AG08395 (cell line): Measurements from ENCODE around the gene KRTAP5-1.
"Not testable (repeated sequence)": the region's sequence is repeated elsewhere in the genome, so short reads cannot be mapped to it uniquely, and the experiment has no call there.

Experiments used
- DNase-seq: peaks from one replicate; pipeline ENCODE4 v3.0.0; 2012; ENCODE audit warnings: mixed read lengths, low spot score

Gene KRTAP5-1, protein sequence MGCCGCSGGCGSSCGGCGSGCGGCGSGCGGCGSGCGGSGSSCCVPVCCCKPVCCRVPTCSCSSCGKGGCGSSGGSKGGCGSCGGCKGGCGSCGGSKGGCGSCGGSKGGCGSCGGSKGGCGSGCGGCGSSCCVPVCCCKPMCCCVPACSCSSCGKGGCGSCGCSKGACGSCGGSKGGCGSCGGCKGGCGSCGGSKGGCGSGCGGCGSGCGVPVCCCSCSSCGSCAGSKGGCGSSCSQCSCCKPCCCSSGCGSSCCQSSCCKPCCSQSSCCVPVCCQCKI

DNA sequence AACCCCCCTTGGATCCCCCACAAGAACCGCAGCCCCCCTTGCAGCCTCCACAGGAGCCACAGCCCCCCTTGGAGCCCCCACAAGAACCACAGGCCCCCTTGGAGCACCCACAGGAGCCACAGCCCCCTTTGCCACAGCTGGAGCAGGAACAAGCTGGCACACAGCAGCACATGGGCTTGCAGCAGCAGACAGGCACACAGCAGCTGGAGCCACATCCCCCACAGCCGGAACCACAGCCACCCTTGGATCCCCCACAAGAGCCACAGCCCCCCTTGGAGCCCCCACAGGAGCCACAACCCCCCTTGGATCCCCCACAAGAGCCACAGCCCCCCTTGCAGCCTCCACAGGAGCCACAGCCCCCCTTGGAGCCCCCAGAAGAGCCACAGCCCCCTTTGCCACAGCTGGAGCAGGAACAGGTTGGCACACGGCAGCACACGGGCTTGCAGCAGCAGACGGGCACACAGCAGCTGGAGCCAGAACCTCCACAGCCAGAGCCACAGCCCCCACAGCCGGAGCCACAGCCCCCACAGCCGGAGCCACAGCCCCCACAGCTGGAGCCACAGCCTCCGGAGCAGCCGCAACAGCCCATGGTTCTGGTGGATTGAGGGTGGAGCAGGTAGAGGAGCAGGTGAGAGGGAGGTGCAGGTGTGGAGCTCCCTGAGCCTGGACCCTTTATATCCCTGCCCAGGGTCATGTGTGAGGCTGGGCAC lies at the start of gene KRTAP5-1:
Gene KRTAP5-1 (minus strand): TSS at position 623 of the 710 bp plus-strand sequence. CDS start 34 bp downstream, at position 589.
- not testable (repeated sequence) for DNase-seq

DNA sequence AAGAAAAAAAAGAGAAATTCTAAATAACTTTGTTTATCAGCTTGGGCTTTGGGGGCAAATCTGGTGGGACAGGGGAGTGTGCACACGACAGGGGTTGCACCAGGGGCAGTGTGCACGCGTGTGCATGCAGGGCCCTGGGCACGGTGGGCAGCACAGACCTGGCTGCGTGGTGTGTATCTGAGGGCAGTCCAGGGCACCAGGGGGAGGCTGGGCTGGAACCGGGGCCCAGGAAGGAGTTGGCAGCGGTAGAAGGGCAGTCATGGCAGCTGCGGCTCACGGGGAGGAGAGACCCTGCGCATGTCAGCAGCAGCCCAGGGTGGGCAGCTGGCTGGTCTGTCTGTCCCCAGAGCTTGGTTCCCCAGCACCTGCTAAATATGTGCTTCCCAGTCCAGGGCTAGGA lies 48.8 kb upstream of the KRTAP5-1 start:
- no peak for DNase-seq

DNA sequence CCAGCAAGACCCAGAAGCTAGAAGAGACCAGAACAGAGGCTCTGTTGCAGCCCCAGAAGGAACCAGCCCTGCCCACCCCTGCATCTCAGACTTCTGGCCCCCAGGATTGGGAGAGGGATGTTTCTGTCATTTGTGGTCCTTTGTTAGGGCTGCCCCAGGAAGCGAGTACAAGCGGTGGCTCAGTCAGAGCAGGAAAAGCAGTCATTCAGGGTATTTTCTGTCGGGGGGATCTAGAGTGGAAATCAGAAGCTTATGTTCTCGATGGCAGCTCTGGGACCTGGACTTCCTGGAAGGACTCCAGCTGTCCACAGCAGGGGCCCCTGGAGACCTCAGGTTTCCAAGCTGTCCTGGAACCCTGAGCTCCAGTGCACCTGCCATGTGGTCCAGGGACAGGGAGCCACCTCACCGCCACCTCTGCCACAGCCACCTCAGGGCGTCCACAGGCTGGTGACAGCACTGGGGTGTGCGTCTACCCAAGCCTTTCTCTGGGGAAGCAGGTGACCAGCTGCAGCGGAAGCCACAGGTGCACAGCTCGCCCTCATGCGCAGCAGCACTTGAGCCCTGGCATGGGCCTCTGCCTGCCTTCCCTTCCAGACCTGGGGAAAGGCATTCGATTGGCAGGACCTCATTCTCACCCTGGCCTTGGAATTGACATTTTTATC lies 47.1 kb upstream of the KRTAP5-1 start:
- DNase-seq: no peak

DNA sequence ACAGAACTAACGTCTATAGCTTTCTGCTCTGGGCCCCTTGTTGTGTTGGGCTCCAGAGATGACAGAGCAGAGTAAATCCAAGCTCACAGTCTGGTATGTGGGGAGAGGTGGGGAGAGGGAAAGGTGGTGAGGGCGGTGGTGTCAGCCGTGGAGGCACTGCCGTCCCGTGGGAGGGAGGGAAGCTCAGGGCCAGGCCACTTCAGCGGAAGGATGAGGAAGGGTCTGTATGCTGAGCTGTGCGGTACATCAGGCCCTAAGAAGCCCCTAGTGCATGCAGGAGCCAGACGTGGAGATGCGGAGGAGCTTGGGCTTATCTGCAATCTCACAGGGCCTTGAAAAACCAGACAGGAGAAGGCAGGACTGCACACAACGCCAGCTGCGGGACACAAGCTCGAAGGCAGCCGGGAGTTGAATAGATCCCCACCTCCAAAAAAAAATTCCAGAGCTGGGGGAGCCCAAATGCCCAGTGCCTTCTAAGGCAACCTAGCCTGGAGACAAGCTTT lies 46.0 kb upstream of the KRTAP5-1 start:
- no peak for DNase-seq

DNA sequence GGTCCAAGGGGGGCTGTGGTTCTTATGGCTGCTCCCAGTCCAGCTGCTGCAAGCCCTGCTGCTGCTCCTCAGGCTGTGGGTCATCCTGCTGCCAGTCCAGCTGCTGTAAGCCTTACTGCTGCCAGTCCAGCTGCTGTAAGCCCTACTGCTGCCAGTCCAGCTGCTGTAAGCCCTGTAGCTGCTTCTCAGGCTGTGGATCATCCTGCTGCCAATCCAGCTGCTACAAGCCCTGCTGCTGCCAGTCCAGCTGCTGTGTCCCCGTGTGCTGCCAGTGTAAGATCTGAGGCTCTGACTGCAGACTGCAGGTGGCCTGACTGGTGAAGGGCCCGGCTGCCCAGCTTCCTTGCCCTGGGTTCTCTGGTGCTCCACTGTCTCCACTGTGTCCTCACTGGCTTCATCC lies 45.2 kb upstream of the KRTAP5-1 start:
- no peak for DNase-seq

DNA sequence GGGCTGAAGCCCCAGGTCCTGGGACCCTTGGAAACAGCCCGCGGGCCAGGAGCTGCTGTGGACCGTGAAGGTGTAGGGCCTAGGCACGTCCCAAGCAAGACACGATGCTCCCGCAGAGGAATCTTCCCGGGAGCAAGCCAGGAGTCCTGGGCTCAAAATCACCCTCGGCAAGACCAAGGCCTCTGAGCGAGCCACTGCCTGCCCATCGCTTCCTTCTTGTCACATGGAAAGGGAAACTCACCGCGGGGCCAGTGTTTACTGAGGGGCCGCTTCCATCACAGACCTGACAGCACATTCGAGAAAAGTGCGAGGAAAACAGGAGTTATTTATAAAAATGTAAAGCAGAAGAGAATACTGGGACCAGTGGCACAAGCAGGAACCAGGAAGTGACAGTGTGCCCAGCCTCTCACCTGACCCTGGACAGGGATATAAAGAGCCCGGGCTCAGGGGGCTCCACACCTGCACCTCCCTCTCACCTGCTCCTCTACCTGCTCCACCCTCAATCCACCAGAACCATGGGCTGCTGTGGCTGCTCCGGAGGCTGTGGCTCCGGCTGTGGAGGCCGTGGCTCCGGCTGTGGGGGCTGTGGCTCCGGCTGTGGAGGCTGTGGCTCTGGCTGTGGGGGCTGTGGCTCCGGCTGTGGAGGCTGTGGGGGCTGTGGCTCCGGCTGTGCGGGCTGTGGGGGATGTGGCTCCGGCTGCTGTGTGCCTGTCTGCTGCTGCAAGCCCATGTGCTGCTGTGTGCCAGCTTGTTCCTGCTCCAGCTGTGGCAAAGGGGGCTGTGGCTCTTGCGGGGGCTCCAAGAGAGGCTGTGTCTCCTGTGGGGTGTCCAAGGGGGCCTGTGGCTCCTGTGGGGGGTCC lies 44.5 kb upstream of the KRTAP5-1 start, which contains the start of gene KRTAP5-5:
Gene KRTAP5-5 (plus strand): TSS at position 450 of the 860 bp plus-strand sequence. CDS start 66 bp downstream, at position 516.
- DNase-seq: no peak

DNA sequence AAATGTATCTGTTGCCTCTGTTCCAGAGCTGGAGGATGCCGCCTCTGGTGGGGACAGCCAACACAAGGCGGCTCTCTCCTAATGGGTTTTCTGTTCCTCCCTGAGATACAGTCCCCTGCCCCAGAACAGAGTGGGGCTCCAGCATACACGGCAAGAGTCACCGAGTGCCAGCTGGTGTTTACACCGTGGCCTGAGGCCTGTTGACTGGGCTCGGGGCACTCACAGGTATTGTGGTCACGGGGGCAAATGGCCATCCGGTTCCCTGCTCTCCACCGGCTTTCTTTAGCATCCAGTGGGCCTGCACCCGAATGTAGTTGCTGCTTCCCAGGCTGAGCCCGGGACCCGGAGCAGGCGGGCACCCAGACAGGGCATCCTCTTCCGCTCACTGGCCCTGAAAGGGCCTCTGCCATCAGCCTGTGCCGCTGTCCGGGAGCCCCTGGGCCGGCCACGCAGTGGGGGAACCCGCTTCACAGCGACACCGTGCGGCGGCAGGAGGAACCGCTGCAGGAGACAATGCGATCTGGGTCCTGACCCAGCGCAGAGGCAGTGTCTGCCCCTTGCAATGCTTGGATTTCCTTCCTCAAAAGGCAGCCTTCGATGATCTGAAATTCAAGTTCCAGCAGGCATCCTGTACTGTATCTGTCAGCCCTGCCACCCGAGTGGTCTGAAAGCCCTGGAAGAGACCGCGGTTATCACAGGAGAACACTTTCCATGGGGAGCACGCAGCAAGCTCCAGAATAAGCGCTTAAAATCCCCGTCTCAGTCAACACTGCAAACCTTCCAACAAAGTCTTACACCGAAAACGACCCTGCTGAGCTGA lies 43.6 kb upstream of the KRTAP5-1 start:
- DNase-seq: peak; percentile 79

DNA sequence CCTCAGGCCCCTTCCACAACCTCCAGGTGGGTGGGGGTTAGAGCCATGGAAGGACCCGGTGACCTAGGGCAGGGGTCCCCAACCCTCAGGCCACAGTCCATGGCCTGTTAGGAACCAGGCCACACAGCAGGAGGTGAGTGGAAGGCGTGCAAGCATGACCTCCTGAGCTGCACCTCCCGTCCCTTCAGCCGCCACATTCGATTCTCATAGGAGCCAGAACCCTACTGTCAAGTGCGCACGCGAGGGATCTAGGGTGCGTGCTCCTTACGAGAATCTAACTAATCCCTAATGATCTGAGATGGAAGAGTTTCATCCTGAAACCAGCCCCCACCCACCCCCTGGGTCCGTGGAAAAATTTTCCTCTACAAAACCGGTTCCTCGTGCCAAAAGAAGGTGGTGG lies 40.5 kb upstream of the KRTAP5-1 start:
- no peak for DNase-seq

DNA sequence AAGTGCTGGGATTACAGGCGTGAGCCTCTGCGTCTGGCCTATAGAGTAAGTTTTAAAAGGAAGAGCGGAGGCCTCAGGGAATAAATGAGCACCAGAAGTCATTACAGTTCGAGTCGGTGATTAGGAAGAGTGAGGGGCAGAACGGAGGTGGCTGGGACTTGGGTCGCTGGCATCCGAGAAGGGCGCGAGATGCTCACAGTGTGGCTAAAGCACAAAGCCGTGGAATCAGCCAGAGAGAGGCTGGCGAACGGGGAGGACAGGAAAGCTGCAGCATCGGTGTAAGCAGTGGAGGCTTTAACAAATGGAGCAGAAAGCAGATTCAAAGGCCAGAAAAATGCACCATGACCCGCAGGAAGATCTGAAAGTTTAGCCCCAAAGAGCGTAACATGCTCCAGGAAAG lies 39.5 kb upstream of the KRTAP5-1 start:
- no peak for DNase-seq

DNA sequence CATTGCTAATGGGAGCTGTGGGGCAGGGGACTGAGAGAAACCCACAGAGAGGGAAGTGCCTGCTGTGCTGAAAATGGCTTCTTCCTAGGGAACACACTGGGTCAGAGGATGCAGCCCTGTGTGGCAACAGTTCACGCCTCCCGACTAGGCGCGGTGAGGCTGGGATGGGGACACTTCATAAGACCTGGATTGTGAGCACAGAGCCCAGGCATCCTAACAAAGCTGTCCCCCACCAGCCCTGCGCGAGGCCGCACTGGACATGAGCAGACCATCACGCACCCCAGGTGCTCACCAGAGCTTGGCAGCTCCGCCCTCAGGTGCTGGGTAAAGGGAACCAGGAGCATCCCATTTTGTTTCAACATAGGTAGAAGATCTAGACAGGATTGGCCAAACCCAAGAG lies 38.6 kb upstream of the KRTAP5-1 start:
- DNase-seq: no peak

DNA sequence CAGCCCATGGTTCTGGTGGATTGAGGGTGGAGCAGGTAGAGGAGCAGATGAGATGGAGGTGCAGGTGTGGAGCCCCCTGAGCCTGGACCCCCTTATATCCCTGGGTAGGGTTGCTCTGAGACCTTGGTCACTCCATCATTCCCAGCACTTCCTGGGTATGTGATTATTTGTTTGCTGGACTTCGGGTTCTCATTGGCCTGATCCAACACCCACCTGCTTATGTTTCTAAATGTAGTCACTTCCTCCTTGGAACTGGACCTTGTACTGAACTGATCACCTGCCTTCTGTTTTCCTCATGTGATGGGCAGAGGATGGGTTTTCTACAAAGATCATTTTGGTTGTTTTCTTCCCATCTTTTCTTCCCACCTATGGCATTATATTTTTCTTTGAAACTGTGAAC lies 37.0 kb upstream of the KRTAP5-1 start, which contains the start of gene KRTAP5-4:
Gene KRTAP5-4 (minus strand): TSS at position 53 of the 400 bp plus-strand sequence. CDS start 45 bp downstream, at position 8.
- no peak for DNase-seq

DNA sequence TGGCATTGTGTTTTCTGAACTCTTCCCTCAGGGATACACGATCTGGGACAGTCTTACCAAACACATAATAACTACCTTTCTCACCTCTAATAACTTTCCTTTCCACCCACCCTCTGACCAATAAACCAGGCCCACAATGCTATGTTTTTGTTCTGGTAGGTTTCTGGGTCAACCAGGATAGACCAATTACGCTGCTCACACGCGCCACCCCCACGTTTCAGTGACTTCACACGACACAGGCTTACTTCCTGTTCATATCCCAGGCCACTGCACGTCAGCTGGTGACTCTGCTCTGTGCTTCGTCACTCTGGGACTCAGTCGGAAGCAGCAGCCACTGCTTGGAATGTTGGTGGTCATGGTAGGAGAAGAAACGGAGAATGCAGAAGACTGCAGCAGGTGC lies 34.4 kb upstream of the KRTAP5-1 start:
- no peak for DNase-seq

DNA sequence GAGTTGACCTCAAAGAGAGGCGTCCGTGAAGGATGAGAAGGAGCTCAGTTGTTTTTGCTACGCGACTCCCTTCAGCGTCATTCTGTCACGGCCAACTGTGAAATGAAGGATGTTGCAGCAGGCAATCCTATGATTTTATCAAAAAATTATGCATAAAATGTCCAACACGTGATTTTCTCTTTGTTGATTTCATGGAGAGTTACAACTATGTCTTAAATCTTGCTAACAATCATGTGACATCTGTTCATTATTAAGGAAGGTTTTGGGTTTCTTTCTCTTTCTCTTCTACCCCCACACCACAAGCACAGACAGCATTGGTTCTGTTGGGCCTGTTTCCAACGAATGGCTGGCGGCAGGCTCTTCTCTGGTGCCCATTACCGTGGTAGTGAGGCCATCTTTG lies 33.1 kb upstream of the KRTAP5-1 start:
- no peak for DNase-seq

DNA sequence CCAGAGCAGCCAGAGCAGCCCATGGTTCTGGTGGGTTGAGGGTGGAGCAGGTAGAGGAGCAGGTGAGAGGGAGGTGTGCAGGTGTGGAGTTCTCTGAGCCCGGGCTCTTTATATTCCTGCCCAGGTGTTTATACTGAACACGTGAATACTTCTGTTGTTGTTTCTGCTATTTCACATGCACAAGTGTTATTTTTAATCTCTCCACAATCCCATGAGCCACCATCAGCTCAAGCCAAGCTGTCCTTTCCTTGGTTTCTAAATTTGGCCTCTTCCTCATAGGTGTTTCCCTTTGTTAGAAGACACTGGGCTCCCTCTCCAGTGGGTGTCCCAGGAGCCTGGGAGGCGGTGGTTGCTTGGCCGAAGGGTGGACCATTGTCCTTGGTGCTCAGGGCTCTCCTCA lies 23.3 kb upstream of the KRTAP5-1 start, which contains the start of gene KRTAP5-3:
Gene KRTAP5-3 (minus strand): TSS at position 101 of the 400 bp plus-strand sequence. CDS start 78 bp downstream, at position 23.
- DNase-seq: no peak

DNA sequence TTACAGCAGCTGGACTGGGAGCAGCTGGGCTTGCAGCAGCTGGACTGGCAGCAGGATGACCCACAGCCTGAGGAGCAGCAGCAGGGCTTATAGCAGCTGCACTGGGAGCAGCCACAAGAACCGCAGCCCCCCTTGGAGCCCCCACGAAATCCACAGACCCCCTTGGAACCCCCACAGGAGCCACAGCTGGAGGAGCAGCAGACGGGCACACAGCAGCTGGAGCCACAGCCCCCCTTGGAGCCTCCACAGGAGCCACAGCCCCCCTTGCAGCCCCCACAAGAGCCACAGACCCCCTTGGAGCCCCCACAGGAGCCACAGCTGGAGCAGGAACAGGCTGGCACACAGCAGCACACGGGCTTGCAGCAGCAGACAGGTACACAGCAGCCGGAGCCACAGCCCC lies 22.8 kb upstream of the KRTAP5-1 start:
- not testable (repeated sequence) for DNase-seq

DNA sequence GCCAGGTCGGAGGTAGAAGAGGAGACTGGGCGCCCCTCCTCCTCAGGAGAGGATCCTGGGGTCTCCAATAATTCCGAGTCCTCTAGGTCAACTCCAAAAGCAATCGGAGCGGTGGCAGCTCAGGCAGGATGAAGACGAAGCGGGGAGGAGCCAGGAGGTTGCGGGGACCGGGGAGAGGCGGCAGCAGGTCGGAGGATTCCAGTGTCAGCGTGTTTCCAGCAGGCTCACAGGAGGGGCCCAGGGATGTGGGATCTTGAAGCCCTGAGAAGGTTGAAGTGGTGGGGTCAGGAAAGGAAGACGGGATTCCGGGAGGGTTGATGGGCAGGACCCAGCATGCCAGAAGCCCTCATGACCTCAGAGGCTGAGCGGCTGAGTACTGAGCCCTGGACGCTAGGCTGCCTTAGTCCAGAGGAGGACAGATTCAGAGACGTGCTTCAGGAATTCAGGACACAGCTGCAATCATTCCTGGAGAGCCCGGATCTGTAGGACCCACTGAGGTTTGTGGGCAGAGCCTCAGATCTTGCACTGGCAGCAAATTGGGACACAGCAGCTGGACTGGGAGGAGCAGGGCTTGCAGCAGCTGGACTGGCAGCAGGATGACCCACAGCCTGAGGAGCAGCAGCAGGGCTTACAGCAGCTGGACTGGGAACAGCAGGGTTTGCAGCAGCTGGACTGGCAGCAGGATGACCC lies 22.2 kb upstream of the KRTAP5-1 start:
- DNase-seq: not testable (repeated sequence)

DNA sequence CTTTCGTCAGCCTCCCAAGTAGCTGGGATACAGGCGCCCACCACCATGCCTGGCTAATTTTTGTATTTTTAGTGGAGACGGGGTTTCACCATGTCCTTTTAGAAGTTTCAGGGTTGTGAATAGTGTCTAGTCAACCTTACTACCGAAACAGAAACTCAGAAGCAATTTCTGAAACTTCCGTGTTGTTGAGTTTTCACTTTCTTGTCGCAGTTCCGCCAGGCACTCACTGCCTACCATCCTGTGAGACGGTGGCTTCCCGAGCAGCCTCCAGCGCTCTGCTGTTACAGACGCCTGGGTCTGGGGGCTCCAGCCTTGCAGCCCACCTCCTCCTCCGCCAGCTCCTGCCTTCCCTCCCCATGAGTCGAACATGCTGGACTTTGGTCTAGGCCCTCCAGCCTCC lies 20.8 kb upstream of the KRTAP5-1 start:
- not testable (repeated sequence) for DNase-seq

DNA sequence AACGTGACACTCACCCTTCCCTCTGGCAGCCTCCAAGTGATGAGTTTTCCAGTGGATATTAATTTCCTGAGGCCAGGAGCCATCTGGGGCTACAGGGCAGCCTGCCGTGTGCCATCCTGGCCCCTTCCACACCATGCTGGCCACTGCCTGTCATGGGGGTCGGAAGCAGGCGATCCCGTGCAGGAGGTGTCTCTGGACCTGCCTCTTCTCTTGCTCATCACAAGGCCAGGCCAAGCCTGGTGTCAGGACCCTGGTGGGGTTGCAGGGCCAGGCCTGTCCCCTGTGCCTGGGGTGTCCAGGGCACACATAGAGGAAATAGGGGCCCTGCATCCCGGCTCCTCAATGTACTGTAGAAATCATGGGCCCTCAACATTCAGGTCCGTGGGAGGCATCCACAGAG lies 19.6 kb upstream of the KRTAP5-1 start:
- no peak for DNase-seq

DNA sequence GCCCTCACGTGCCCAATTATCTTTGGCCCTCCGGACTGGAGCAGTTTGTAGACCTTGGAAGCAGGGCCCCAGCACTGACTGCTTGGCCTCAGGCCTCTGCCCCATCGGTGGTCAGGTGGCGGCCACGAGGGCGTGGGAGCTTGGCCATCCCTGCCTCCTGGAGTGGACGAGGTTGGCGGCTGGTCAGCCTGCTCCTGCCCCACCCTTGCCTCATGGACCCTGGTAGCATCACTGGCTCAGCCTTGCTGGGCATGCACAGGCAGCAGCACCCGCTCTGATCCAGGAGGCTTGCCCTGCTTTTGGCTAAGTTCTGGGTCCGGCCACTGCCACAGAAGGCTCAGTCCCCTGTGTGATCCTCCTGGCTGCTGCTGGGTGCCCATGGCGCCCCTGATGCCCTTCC lies 19.1 kb upstream of the KRTAP5-1 start:
- no peak for DNase-seq

DNA sequence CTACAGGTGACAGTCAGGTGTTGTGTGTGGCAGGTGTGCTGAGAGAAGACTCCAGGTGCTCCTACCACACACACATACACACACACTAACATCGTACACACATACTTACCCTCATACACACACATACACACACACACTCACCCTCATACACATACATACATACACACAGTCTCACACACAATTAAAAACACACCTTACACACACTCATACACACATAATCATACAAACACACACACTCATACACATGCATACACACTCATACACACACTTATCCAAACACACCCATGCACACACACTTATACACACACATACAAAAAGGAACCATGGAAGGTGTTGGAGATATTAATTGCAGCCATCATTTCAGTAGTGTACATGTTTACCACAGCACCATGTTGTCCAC lies 18.5 kb upstream of the KRTAP5-1 start:
- no peak for DNase-seq
